Esophagus muscularis mucosa (tissue), 4 donors: ENCODE results near the gene ZNF423.

Source experiments
- CTCF ChIP-seq, 3 experiments: fragments of 200-600 bp in 2 of 3; fragments of 450-650 bp in 1 of 3; sonication (generic) in 2 of 3; IDR thresholded peaks; one replicate each; pipeline ENCODE4 v1.5.1; 2017 to 2019; ENCODE audit warnings: antibody characterized with exemption in 3 of 3, mild to moderate bottlenecking in 2 of 3, moderate library complexity in 1 of 3
- EP300 ChIP-seq: sonication (generic); formaldehyde crosslinking; IDR thresholded peaks from one replicate; pipeline ENCODE4 v1.6.1; 2017; ENCODE audit warnings: antibody characterized with exemption
- POLR2A ChIP-seq: fragments of 450-650 bp; IDR thresholded peaks from one replicate; pipeline ENCODE4 v1.6.1; 2017; ENCODE audit warnings: antibody characterized with exemption, moderate library complexity, mild to moderate bottlenecking, low read depth
- POLR2AphosphoS5 ChIP-seq, 2 donors: sonication (generic); formaldehyde crosslinking; IDR thresholded peaks; one replicate each; pipeline ENCODE4 v1.6.1; 2017; ENCODE audit warnings: antibody characterized with exemption in 2 of 2

DNA sequence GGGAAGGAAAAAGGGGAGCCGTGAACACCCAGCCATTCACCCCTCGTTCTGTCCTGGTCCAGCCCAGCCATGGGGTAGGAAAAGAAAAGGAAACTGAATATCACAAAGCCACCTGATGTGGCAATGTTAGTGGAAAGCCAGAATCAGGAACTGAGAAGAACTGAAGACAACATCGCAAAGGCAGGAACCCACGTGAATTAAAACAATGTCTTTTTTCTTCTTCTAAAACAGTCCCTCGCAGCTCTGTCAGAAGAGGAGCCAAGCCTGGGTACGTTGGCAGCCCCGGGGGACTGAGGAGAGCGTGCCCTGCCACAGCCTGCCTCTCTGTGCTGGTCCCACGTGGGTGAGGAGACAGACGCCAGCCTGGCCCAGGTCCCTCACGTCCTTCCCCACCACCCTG, 55.0 kb downstream of the ZNF423 start:
- TF ChIP-seq CTCF (IDR thresholded peaks at IDR 0.05) (no peak), EP300 (no peak), POLR2A (no peak), POLR2AphosphoS5 (IDR thresholded peaks at IDR 0.05) (no peak)
